HG03354 (cell line): ENCODE data around the gene CALB2.

Source experiments
- ATAC-seq: cut with Tn5 transposase; IDR thresholded peaks from one replicate; pipeline ENCODE4 v1.9.1; 2021; ENCODE audit warnings: mild to moderate bottlenecking; ENCODE audit not compliant: unreplicated experiment, poor library complexity, severe bottlenecking

Gene CALB2

GRCh38 chr16:71383054-71383773, 24.7 kb downstream of the CALB2 start:
- ATAC-seq, result no peak

- ATAC-seq, result no peak
Measured at GRCh38 chr16:71384073-71384724, 25.7 kb downstream of the CALB2 start.

- ATAC-seq, result no peak
Measured at GRCh38 chr16:71387045-71387871, 28.7 kb downstream of the CALB2 start.

GRCh38 chr16:71389330-71389729, 30.8 kb downstream of the CALB2 start:
- no peak for ATAC-seq

- no peak for ATAC-seq
Measured at GRCh38 chr16:71396594-71396993, 38.1 kb downstream of the CALB2 start.

GRCh38 chr16:71399801-71400563, 41.5 kb downstream of the CALB2 start:
- no peak for ATAC-seq

GRCh38 chr16:71402007-71402406, 43.5 kb downstream of the CALB2 start:
- no peak for ATAC-seq

- no peak for ATAC-seq
Measured at GRCh38 chr16:71402674-71403073, 44.2 kb downstream of the CALB2 start.

- no peak for ATAC-seq
Measured at GRCh38 chr16:71404364-71404763, 45.8 kb downstream of the CALB2 start.

- no peak for ATAC-seq
Measured at GRCh38 chr16:71406316-71406715, 47.8 kb downstream of the CALB2 start.

GRCh38 chr16:71406724-71407123, 48.2 kb downstream of the CALB2 start:
- ATAC-seq, result no peak

- no peak for ATAC-seq
Measured at GRCh38 chr16:71407731-71408130, 49.2 kb downstream of the CALB2 start.

GRCh38 chr16:71408536-71408935, 50.0 kb downstream of the CALB2 start:
- no peak for ATAC-seq

- no peak for ATAC-seq
Measured at GRCh38 chr16:71409011-71409775, 50.7 kb downstream of the CALB2 start.

- no peak for ATAC-seq
Measured at GRCh38 chr16:71410146-71410545, 51.6 kb downstream of the CALB2 start.

GRCh38 chr16:71412270-71413160, 54.0 kb downstream of the CALB2 start:
- peak; percentile 58 for ATAC-seq

GRCh38 chr16:71413341-71413740, 54.8 kb downstream of the CALB2 start:
- no peak for ATAC-seq

GRCh38 chr16:71414038-71414437, 55.5 kb downstream of the CALB2 start:
- no peak for ATAC-seq
